Caco-2 (cell line): ENCODE measurements around the gene THSD7A. TPM values are rescaled to one million over a fixed set of nuclear protein-coding genes. Genes with fewer than 3 reads are reported as not detected.

ENCODE experiments used
- BruUV-seq: library from RNA; stranded (reverse); fragments of 400-500 nt; replicated peaks from 2 replicates; lab custom pipeline; 2021; lab: Mats Ljungman, UMichigan
- CTCF ChIA-PET: fragments of 300-600 bp; sonication (Branson Sonifier 250); formaldehyde crosslinking; loops from one replicate; lab custom pipeline; 2022; ENCODE audit warnings: antibody characterized with exemption; lab: Charles Lee
- POLR2A ChIA-PET: fragments of 300-600 bp; sonication (Branson Sonifier 250); formaldehyde crosslinking; loops from one replicate; lab custom pipeline; 2022; ENCODE audit warnings: antibody characterized with exemption; lab: Charles Lee
- DNase-seq, 2 experiments: peaks; one replicate each; pipeline versions ENCODE4 v3.0.0 to v3.0.0-alpha.2; 2020 to 2022
- H3K27me3 ChIP-seq: replicated peaks from 2 replicates; pipeline ENCODE4 v1.6.0; 2011; ENCODE audit warnings: low read length; ENCODE audit not compliant: control insufficient read depth, insufficient read depth
- H3K36me3 ChIP-seq: 2 replicates; pipeline ENCODE4 v1.5.1; 2011; ENCODE audit warnings: low read length; ENCODE audit not compliant: control insufficient read depth, insufficient read depth
- H3K4me1 ChIP-seq: fragments of 250-450 bp; sonication (Bioruptor Pico); 2 replicates; pipeline ENCODE4 v1.5.1; 2020; ENCODE audit warnings: mild to moderate bottlenecking
- H3K4me3 ChIP-seq: 2 replicates; pipeline ENCODE4 v1.5.1; 2011; ENCODE audit warnings: low read depth, mild to moderate bottlenecking, control low read depth, low read length
- H3K9me3 ChIP-seq: fragments of 250-450 bp; sonication (Bioruptor Pico); 2 replicates; pipeline ENCODE4 v1.5.1; 2020; ENCODE audit warnings: mild to moderate bottlenecking, moderate library complexity
- H3K27ac Mint-ChIP-seq: one replicate; pipeline ENCODE4 v1.8.0; 2022; ENCODE audit warnings: mixed read lengths; ENCODE audit not compliant: unreplicated experiment
- H3K27me3 Mint-ChIP-seq: one replicate; pipeline ENCODE4 v1.8.0; 2022; ENCODE audit warnings: mixed read lengths; ENCODE audit not compliant: insufficient read depth, unreplicated experiment
- H3K36me3 Mint-ChIP-seq: one replicate; pipeline ENCODE4 v1.8.0; 2022; ENCODE audit warnings: mild to moderate bottlenecking, mixed read lengths; ENCODE audit not compliant: insufficient read depth, unreplicated experiment
- H3K4me1 Mint-ChIP-seq: one replicate; pipeline ENCODE4 v1.8.0; 2022; ENCODE audit warnings: low read depth, mixed read lengths; ENCODE audit not compliant: unreplicated experiment
- H3K4me3 Mint-ChIP-seq: one replicate; pipeline ENCODE4 v1.8.0; 2022; ENCODE audit warnings: mild to moderate bottlenecking, moderate library complexity, mixed read lengths; ENCODE audit not compliant: unreplicated experiment
- H3K9me3 Mint-ChIP-seq: one replicate; pipeline ENCODE4 v1.8.0; 2022; ENCODE audit warnings: mixed read lengths; ENCODE audit not compliant: unreplicated experiment
- CTCF ChIP-seq, 2 experiments: fragments of 200-600 bp in 1 of 2; IDR thresholded peaks; 1 replicate in 1 of 2; 2 replicates in 1 of 2; pipeline versions ENCODE4 v1.5.1 to v1.8.0; 2011 to 2022; ENCODE audit warnings: antibody characterized with exemption in 1 of 2, control low read depth in 1 of 2, inconsistent platforms in 1 of 2, low read depth in 1 of 2, low read length in 1 of 2, mild to moderate bottlenecking in 1 of 2, moderate library complexity in 1 of 2; ENCODE audit not compliant: insufficient read depth in 1 of 2, severe bottlenecking in 1 of 2, unreplicated experiment in 1 of 2
- intact Hi-C: fragments of 100-400 bp; cut with micrococcal nuclease; formaldehyde crosslinking; loops from one replicate; pipeline ENCODE4 v1.10.0; 2022; ENCODE audit not compliant: unreplicated experiment
- total RNA-seq: library from RNA; stranded (reverse); gene quantifications from 2 replicates; pipeline ENCODE4 v1.2.3, GENCODE V29; 2022

Gene THSD7A
- total RNA-seq, 1 experiment from 2014 or later = 0.05 TPM

- no TSS peak for BruUV-seq
- no peaks in the 10 kb centered on the region for H3K9me3 ChIP-seq
- no peaks in the 10 kb centered on the region for H3K27me3 ChIP-seq
- H3K4me1 ChIP-seq = no peaks in the 10 kb centered on the region
- intact Hi-C loops = no loop called here
- Mint-ChIP-seq H3K27me3 (no peaks in the 10 kb centered on the region), H3K27ac (no peak overlapping the region), H3K9me3 (no peaks in the 10 kb centered on the region), H3K4me3 (no peak overlapping the region), H3K4me1 (no peaks in the 10 kb centered on the region), H3K36me3 (no peaks in the 10 kb centered on the region)
- no peak for TF ChIP-seq CTCF (IDR thresholded peaks at IDR 0.05; ENCODE audit: insufficient read depth in 1 of 2, low read depth in 1 of 2, low read length in 1 of 2, severe bottlenecking in 1 of 2, unreplicated experiment in 1 of 2)
- CTCF ChIA-PET = no interaction called here
- no peak for DNase-seq
- no peak overlapping the region for H3K4me3 ChIP-seq
- POLR2A ChIA-PET = no interaction called here
- H3K36me3 ChIP-seq = no peaks in the 10 kb centered on the region
Measured at GRCh38 chr7:11625669-11626068, 206.3 kb downstream of the THSD7A start.

GRCh38 chr7:11623093-11623678 is 208.8 kb downstream of the THSD7A start:
- CTCF ChIA-PET = no interaction called here
- H3K4me3 Mint-ChIP-seq = no peak overlapping the region
- Histone ChIP-seq H3K36me3 (no peaks in the 10 kb centered on the region), H3K4me3 (no peak overlapping the region), H3K27me3 (no peaks in the 10 kb centered on the region), H3K4me1 (no peaks in the 10 kb centered on the region), H3K9me3 (no peaks in the 10 kb centered on the region)
- no peaks in the 10 kb centered on the region for H3K9me3 Mint-ChIP-seq
- no peaks in the 10 kb centered on the region for H3K4me1 Mint-ChIP-seq
- no peak overlapping the region for H3K27ac Mint-ChIP-seq
- no TSS peak for BruUV-seq
- POLR2A ChIA-PET = no interaction called here
- no peaks in the 10 kb centered on the region for H3K36me3 Mint-ChIP-seq
- no peaks in the 10 kb centered on the region for H3K27me3 Mint-ChIP-seq
- intact Hi-C loops = no loop called here
- no peak for TF ChIP-seq CTCF (IDR thresholded peaks at IDR 0.05; ENCODE audit: insufficient read depth in 1 of 2, low read depth in 1 of 2, low read length in 1 of 2, severe bottlenecking in 1 of 2, unreplicated experiment in 1 of 2)
- DNase-seq = no peak

GRCh38 chr7:11620406-11621253 is 211.4 kb downstream of the THSD7A start:
- Mint-ChIP-seq H3K27me3 (no peaks in the 10 kb centered on the region), H3K4me3 (no peak overlapping the region), H3K4me1 (no peaks in the 10 kb centered on the region), H3K27ac (no peak overlapping the region), H3K9me3 (no peaks in the 10 kb centered on the region), H3K36me3 (no peaks in the 10 kb centered on the region)
- no peak for DNase-seq
- Histone ChIP-seq H3K4me3 (no peak overlapping the region), H3K9me3 (no peaks in the 10 kb centered on the region), H3K27me3 (no peaks in the 10 kb centered on the region), H3K36me3 (no peaks in the 10 kb centered on the region), H3K4me1 (no peaks in the 10 kb centered on the region)
- TF ChIP-seq CTCF (IDR thresholded peaks at IDR 0.05; ENCODE audit: insufficient read depth in 1 of 2, low read depth in 1 of 2, low read length in 1 of 2, severe bottlenecking in 1 of 2, unreplicated experiment in 1 of 2) = no peak
- ChIA-PET POLR2A (no interaction called here), CTCF (no interaction called here)
- intact Hi-C loops = no loop called here
- no TSS peak for BruUV-seq
